AG04450 (cell line): ENCODE measurements around the gene LENEP. TPM values are rescaled to one million over a fixed set of nuclear protein-coding genes. Genes with fewer than 3 reads are reported as not detected.

Experiments
- CTCF ChIA-PET: fragments of 300-600, 350-600 bp; formaldehyde crosslinking; extraction: SDS; loops from one replicate; lab custom pipeline; 2022; ENCODE audit warnings: antibody characterized with exemption, inconsistent platforms; lab: Charles Lee
- POLR2A ChIA-PET: fragments of 350-600 bp; formaldehyde crosslinking; extraction: SDS; loops from one replicate; lab custom pipeline; 2021; ENCODE audit warnings: antibody characterized with exemption, inconsistent platforms; lab: Yijun Ruan, JAX
- DNase-seq: peaks from one replicate; pipeline ENCODE4 v3.0.0-alpha.2; 2011; ENCODE audit warnings: low read depth, low spot score
- H3K27ac ChIP-seq: one replicate; pipeline ENCODE4 v1.5.1; 2012; ENCODE audit warnings: low read depth, low read length, control low read depth
- H3K27me3 ChIP-seq: one replicate; pipeline ENCODE4 v1.6.0; 2012; ENCODE audit warnings: low read length; ENCODE audit not compliant: control insufficient read depth, insufficient read depth
- H3K4me3 ChIP-seq: 2 replicates; pipeline ENCODE4 v1.5.1; 2011; ENCODE audit warnings: mild to moderate bottlenecking, low read depth, low read length, control low read depth
- H3K9me3 ChIP-seq: 2 replicates; pipeline ENCODE4 v1.5.1; 2012; ENCODE audit warnings: low read length; ENCODE audit not compliant: control insufficient read depth, insufficient read depth
- polyA plus RNA-seq: library from polyadenylated mRNA; depleted of rRNA; stranded (reverse); fragments of >200 nt; gene quantifications from 2 replicates; pipeline ENCODE4 v1.2.3, GENCODE V29; 2011
- TF ChIP-seq, protein P1 (sequence below): IDR thresholded peaks from 2 replicates; pipeline ENCODE4 v1.5.1; 2011; ENCODE audit warnings: low read depth, low read length, control low read depth, inconsistent platforms

LENEP gene
- polyA plus RNA-seq, 1 experiment = not detected

DNA sequence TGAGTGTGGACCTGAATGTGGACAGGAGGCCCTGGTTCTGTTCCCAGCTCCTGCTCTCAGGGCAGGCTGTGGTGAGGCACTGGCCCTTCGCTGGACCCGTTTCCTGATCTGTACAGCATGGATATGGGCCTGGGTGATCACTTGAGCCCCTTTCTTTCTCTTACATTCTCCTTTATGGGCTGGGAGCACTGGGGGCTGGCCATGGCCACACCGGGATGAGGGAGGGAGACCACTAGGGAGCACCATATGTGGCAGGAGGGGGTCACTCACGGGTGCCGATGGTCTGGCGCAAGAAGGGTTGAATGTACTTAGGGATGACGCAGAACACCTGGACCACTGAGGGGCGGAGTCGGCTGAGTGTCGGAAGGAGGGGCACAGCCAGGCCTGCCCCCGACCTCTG, 37.5 kb downstream of the LENEP start:
- H3K4me3 ChIP-seq = no peak overlapping the region
- peaks cover 29% of the 10 kb centered on the region for H3K27me3 ChIP-seq
- TF ChIP-seq, protein P1, sequence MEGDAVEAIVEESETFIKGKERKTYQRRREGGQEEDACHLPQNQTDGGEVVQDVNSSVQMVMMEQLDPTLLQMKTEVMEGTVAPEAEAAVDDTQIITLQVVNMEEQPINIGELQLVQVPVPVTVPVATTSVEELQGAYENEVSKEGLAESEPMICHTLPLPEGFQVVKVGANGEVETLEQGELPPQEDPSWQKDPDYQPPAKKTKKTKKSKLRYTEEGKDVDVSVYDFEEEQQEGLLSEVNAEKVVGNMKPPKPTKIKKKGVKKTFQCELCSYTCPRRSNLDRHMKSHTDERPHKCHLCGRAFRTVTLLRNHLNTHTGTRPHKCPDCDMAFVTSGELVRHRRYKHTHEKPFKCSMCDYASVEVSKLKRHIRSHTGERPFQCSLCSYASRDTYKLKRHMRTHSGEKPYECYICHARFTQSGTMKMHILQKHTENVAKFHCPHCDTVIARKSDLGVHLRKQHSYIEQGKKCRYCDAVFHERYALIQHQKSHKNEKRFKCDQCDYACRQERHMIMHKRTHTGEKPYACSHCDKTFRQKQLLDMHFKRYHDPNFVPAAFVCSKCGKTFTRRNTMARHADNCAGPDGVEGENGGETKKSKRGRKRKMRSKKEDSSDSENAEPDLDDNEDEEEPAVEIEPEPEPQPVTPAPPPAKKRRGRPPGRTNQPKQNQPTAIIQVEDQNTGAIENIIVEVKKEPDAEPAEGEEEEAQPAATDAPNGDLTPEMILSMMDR = no peak
- ChIA-PET POLR2A (interaction anchor here (0.6 kb wide), 1 partner anchor 650 kb away, joined by 3 read pairs; no protein-coding TSS in a partner anchor), CTCF (no interaction called here)
- no peak overlapping the region for H3K27ac ChIP-seq
- H3K9me3 ChIP-seq = no peaks in the 10 kb centered on the region
- no peak for DNase-seq

DNA sequence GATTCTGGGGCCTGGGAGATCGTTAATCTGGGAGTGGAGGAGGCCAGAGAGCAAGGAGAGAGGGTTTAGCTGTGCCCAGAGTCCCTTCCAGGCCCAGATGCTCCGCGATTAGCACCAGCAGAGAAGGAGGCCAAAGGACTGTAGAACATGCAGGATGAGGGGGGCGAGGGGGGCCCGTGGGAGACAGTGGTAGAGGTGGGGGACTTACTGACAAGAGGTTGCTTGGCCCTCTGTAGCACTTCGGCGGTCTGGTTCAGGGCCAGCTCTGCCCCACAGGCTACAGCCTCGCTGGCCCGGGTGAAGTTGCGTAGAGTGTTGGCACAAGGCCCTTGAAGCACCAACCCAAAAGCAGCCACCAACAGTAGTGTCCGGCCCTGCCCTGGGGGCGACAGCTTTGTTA, 39.5 kb downstream of the LENEP start:
- POLR2A ChIA-PET = no interaction called here
- no peaks in the 10 kb centered on the region for H3K9me3 ChIP-seq
- no peak overlapping the region for H3K27ac ChIP-seq
- no peak overlapping the region for H3K4me3 ChIP-seq
- peaks cover 40% of the 10 kb centered on the region for H3K27me3 ChIP-seq
- CTCF ChIA-PET = interaction anchor here (0.7 to 1.7 kb wide), 3 partner anchors 8 to 15 kb away, joined by 3 to 7 read pairs (median 3); no protein-coding TSS in a partner anchor
- TF ChIP-seq, protein P1 = no peak
- DNase-seq = no peak

DNA sequence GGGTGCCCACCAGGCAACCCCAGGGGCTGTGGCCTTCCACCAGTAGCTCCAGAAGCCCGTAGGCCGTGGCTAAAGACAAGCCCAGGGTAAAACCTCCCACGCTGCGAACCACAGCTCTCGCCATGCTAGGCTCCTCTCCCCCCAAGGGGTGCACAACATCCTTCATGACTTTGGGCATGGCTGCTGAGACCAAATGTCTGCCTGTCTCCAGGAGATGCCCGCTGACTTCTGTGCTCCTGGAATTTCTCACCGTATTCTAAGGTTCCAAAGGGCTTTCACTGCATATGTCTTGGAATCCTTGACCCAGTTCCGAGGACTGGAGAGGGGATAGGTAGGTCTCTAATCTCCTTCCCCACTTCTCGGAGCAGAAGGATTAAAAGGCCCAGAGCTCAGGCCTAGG, 40.1 kb downstream of the LENEP start, which contains the start of the genes DCST1 and DCST2:
TSS of gene DCST1 (plus strand) at position 301 of the 400 bp plus-strand sequence. CDS start 213 bp downstream, outside the sequence.
TSS of gene DCST2 (minus strand) at position 258 of the 400 bp plus-strand sequence. CDS start at position 178, 80 bp downstream.
- Histone ChIP-seq H3K27me3 (peaks cover 41% of the 10 kb centered on the region), H3K9me3 (no peaks in the 10 kb centered on the region), H3K4me3 (no peak within 1 kb of the TSS), H3K27ac (no peak within 1 kb of the TSS)
- no peak for DNase-seq
- CTCF ChIA-PET = interaction anchor here (1.7 kb wide), 1 partner anchor 16 kb away, joined by 7 read pairs; no protein-coding TSS in a partner anchor
- POLR2A ChIA-PET = no interaction called here
- TF ChIP-seq, protein P1 = no peak

DNA sequence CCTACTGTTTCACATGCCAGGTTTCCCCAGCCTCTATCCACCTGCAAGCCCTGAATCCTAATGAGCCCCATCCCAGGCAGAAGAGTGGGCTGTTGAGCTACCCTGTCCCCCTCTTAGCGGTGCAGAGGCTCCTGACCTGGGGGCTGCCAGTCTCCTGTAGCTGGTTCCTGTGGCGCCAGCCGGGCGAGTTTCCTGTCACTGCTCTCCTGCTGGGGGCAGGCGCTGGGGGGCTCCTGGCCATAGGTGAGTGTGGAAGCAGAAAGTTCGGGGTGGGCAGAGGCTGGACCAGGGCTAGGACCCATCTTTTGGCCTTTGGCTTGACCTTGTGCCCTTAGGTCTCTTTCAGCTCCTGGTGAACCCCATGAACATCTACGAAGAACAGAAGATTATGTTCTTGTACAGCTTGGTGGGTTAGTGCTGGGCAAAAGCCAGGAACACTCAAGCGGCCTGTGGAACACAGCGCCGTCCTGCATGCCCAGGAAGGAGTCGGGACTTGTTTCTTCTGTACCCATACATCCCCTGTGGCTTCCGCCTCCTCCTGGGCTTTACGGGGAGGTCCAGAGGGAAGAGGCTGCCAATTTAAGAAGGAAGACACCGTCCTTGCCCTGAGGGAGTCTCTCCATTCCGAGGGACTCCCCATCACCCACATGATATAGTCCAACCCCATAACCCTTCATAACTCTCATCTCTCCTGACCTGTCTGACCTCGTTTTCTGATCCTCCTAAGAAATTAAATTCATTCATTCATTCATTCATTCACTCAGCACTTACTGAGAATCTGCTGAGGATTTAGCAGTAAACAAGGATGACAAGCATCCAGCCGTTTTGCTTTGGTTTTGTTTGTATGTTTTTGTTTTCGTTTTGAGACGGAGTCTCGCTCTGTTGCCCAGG, 41.2 kb downstream of the LENEP start:
- CTCF ChIA-PET = interaction anchor here (0.8 to 1.3 kb wide), 2 partner anchors 9 to 17 kb away, joined by 3 to 7 read pairs; no protein-coding TSS in a partner anchor
- POLR2A ChIA-PET = no interaction called here
- TF ChIP-seq, protein P1 = no peak
- no peak overlapping the region for H3K4me3 ChIP-seq
- no peaks in the 10 kb centered on the region for H3K9me3 ChIP-seq
- H3K27me3 ChIP-seq = peaks cover 46% of the 10 kb centered on the region
- DNase-seq = no peak
- H3K27ac ChIP-seq = no peak overlapping the region
